Measurements from ENCODE around the gene APRT.
A peak's percentile ranks its signal among the peaks of the same experiment; 100 is the strongest.

Gene APRT

DNA sequence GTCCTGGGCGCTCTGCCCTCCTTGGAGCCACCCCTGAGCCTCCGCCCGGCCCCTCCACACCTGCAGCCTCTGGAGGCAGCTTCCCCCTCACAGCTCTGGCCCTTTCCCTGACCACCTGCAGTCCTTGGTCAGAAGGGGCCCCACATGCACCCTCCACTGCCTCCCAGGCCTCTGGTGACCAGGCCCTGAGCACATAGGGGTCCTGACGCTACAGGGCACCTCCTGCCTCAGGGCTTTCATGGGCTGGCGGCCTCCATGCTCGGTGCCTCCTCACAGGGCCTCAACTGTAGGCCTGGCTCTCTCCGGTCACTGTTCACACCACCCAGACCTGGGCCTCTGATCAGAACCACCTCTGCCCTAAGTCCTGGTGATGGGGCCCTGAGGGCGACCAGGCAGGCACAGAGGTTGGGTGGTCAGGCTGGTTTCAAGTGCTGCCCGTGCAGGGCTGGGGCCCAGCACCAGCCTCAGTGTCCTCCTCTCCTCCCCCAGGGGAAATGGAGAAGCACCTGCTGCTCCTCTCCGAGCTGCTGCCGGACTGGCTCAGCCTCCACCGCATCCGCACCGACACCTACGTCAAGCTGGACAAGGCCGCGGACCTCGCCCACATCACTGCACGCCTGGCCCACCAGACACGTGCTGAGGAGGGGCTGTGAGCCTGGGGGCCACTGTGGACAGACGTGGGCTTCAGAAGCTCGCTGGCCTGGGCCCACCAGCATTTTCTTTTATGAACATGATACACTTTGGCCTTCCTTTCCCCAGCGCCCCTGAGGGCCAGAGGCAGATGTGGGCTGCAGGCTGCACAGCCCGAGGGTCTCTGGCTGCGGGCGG lies 3.9 kb downstream of the APRT start:
- DNase-seq (ENCODE audit: low read depth in 2 of 2) = no peak

DNA sequence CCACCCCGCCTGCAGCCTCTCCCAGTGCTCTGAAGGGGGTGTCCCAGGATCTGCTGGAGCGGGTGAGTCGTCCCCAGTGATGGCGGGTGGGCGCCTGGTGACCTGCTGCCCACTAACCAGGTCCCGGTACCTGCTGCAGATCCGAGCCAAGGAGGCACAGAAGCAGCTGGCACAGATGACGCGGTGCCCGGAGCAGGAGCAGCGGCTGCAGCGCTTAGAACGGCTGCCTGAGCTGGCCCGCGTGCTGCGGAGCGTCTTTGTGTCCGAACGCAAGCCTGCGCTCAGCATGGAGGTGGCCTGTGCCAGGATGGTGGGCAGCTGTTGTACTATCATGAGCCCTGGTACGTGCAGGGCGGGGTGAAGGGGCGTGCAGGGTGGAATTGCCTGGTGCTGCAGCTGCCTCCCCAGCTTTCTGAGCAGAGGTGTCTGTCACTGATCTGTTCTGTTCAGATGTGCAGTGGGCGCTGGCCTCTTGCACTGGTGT lies 4.5 kb downstream of the APRT start:
- no peak for DNase-seq (ENCODE audit: low read depth in 2 of 2)

- no peak for DNase-seq (ENCODE audit: low read depth in 2 of 2)
These were observed 5.1 kb downstream of the APRT start for GRCh38 chr16:88806491-88807111.

- DNase-seq (ENCODE audit: low read depth in 2 of 2) = no peak
These were observed 5.8 kb downstream of the APRT start for GRCh38 chr16:88805887-88806393.

- DNase-seq (ENCODE audit: low read depth in 2 of 2) = no peak
These were observed 6.4 kb downstream of the APRT start for GRCh38 chr16:88805340-88805715.

GRCh38 chr16:88804552-88805339 lies 7.0 kb downstream of the APRT start:
- no peak for DNase-seq (ENCODE audit: low read depth in 2 of 2)

GRCh38 chr16:88804173-88804551 lies 7.6 kb downstream of the APRT start:
- no peak for DNase-seq (ENCODE audit: low read depth in 2 of 2)

DNA sequence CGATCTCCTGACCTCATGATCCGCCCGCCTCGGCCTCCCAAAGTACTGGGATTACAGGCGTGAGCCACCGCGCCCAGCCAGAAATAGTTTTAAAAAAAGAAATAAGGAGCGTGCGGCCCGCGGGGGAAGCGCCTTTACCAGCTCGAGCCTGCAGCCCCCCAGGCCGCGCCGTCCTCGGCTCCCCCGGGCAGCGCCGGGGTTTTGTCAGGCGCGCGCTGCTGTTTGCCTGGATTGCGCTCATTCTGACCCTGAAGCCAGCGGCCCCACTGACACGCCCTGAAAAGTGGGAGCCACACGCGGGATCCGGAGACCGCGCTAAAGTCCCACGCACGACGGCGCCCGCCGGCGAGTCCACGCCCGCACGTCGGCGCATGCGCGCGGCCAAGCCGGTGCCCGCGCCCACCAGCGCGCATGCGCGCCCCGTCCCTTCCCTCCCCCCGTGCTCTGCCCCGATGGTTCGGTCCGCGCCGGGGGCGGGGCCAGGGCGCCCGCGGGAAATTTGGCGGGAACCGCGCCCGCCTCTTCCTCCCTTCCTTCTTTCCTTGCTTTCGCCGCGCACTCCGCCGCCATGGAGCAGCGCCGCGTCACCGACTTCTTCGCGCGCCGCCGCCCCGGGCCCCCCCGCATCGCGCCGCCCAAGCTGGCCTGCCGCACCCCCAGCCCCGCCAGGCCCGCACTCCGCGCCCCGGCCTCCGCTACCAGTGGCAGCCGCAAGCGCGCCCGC lies 8.3 kb downstream of the APRT start, which contains the start of gene CDT1:
TSS of gene CDT1 (plus strand) at position 526 of the 724 bp plus-strand sequence. CDS start at position 569, 43 bp downstream.
- DNase-seq (ENCODE audit: low read depth in 2 of 2) = peak; percentile 76 to 82

GRCh38 chr16:88800277-88800592 lies 11.5 kb downstream of the APRT start:
- no peak for DNase-seq (ENCODE audit: low read depth in 2 of 2)

DNA sequence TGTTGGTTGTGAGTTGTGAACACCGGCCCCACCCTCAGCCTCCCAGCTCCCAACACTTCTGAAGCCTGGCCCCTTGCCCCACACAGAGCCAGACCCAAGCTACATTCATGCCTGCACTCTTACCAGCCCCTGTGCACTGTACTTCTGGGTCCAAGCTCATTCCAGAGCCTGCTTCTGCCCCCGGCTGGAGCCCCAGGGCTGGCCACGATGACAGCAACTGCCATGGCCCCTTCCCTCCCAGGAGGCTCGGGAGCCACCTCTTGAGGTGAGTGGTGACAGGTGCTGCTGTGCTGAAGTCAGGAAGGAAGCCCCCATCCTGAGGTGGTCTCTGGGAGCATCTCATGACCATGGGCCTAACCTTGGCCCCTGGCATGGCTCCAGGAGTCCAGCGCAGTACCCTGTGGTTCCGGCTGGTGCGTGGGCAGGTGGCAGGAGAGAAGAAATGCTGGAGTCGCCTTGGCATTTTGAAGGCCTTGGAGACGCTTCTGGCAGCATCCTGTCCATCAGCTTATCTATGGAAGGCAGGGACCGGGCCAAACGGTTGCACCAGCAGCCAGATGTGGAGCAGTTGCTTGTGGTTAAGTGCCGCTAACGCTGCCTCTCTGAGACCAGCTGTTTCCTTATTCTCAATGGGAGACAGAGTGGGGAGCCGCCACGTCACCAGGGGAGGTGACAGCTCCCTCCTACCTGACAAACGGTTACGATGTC lies 12.0 kb downstream of the APRT start:
- DNase-seq (ENCODE audit: low read depth in 2 of 2) = no peak

DNA sequence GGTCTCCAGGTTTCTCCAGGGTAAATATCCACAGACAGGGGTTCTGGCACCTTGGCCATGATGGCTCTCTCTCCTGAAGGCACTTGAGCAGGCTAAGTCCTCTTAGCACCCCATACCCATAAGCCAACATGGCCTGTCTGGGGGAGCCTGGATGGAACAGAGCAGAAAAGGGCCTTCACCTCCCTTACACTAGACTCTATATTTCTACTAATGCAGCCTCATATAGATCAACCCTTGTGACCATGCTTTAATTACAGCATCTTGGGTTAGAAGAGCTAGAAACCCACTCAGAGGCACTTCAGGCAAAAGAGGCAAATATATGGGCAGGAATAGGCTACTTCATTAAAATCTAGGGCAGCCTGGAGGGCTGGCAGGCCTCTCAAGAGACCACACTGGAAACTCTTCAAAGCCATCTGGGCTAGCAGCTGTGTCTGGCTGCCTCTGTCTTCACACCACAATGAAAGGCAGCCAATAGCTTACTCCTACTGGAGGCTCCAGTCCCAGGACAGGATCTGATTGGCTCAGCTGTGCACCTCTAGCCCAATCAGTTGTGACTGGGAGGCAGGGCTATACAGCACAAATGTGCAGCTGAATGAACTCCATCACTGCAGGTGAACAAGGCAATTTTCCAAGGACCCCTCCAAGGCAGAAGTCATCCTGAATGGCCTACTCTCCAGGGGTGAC lies 12.8 kb downstream of the APRT start:
- DNase-seq (ENCODE audit: low read depth in 2 of 2) = no peak

DNA sequence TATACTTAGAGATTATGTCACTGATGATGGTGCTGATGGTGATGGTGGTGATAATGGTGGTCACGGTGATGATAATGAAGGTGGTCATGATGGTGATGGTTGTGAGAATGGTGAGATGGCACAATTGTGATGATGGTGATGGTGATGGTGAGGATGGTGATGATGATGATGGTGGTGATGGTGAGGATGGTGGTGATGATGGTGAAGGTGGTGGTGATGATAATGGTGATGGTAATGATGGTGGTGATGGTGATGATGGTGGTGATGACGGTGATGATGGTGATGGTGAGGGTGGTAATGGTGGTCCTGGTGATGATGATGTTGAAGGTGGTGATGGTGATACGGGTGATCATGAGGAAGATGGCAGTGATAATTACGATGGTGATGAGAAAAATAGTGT lies 13.7 kb downstream of the APRT start:
- DNase-seq (ENCODE audit: low read depth in 2 of 2) = no peak

GRCh38 chr16:88796278-88796677 lies 15.4 kb downstream of the APRT start:
- no peak for DNase-seq (ENCODE audit: low read depth in 2 of 2)

DNA sequence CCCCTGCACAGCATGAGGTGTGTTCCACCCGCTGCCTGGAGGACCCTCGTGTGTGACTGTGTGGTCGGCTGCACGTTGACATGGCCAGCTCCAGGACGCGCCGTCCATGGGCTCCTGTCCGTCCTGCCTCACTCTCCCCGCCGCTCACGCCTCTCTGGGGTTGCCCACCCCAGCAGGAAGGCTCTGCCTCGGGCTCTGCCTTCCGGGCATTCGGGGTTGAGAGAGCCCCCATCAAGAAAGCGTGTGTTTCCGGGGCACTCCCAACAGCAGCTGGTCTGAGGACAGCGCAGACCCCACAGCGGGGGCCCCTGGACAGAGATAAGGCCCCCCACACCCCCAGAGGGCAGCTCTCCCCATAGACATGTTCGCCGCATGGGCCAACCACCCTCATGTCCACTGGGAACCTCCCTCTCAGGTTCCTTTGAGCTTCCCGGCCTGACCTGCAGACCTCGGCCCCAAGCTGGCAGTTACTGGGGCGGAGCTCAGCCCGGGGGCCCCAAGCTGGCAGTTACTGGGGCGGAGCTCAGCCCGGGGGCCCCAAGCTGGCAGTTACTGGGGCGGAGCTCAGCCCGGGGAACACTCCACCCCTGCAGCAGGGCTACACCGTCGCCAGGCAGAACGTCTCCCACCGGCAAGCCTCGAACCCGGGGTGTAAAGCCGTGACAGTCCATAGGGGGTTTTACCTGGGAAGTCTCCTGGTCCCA lies 18.3 kb downstream of the APRT start:
- no peak for DNase-seq (ENCODE audit: low read depth in 2 of 2)

GRCh38 chr16:88792668-88793250 lies 19.0 kb downstream of the APRT start:
- DNase-seq (ENCODE audit: low read depth in 2 of 2) = no peak

DNA sequence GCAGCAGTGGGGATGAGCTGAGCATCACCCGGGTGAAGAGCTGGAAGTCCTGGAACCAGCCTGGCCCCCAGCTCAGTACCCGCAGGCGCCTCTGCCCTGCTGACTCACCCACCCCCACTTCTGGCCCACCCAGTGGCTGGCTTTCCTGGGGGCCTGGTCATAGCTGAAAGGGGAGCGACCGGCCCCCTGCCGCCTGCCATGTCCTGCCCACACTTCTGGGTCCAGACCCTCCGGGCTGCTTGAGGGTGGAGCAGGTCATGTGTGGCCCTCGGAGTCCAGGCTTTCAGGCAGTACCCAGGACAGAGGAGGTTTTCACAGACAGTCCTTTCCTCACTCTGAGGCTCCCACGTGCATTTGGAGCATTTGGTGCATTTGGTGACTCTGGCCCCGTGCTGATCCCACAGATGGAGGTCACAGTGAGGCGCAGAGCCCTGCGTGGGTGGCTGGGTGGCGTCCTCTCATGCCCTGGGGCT lies 19.6 kb downstream of the APRT start:
- DNase-seq (ENCODE audit: low read depth in 2 of 2) = no peak

DNA sequence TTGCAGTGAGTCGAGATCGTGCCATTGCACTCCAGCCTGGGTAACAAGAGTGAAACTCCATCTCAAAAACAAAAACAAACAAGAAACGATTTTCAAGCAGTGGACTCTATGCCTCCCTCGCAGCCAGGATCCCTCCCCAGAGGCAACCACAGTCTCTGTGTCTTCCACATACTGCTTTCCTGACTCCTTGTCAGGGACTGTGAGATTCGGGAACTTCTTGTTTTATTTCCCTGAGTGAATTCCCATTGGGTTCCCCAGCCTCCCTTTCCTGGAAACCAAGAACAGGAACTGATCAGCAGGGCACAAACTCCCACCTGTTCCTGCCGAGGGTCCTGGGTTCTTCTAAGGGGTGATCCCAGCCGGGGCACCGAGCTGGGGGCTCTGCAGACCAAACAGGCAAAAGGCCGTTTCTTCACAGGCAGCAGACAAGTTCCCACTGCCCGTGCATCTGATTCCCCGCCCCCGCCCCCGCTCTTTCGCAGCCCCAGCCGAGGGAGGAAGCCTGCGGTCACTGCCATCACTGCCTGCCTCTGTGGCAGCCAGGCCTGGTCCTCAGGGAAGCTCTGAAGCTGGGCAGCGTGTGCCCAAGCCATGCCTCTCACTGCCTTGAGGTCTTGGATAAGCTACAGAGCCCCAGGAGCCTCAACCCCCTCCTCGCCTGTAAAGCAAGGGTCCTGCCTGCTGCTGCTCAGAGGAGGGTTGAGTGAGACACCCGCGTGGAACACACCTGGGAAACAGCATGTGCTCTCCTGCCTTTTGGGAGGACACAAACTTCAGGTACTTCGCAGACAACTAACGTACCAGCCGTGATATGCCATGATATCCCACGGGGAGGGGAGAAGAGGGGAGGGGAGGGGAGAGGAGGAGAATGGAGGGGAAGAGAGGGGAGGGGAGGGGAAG lies 21.2 kb downstream of the APRT start:
- DNase-seq (ENCODE audit: low read depth in 2 of 2) = peak in 1 of 2 donors; percentile 66

DNA sequence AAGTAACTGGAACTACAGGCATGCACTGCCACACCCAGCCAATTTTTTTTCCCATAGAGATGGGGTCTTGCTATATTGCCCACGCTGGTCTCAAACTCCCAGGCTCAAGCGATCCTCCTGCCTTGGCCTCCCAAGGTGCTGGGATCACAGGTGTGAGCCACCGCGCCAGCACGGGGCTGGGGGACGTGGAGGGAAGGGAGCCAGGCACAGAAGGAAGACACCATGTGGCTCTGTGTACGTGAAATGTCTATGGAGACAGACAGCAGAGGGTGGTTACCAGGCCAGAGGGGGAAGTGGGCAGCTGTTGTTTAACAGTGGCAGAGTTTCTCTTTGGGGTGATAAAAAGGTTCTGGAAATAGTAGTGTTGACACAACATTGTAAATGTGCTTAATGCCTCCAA lies 22.1 kb downstream of the APRT start:
- no peak for DNase-seq (ENCODE audit: low read depth in 2 of 2)
